Mesenchymal stem cell (in vitro differentiated cells and primary cell): Measurements from ENCODE around the gene DOCK2.

ENCODE experiments used
- DNase-seq: peaks from one replicate; pipeline ENCODE4 v3.0.0-alpha.2; 2013
- H2AFZ ChIP-seq: one replicate; pipeline ENCODE4 v1.6.1; 2013; ENCODE audit warnings: low read depth, mild to moderate bottlenecking, control low read depth, inconsistent platforms, low read length, moderate library complexity
- H2AK5ac ChIP-seq: 2 replicates; pipeline ENCODE4 v1.6.1; 2013; ENCODE audit warnings: low read length, moderate library complexity, mild to moderate bottlenecking, inconsistent platforms; ENCODE audit not compliant: severe bottlenecking
- H2BK120ac ChIP-seq: one replicate; pipeline ENCODE4 v1.6.1; 2013; ENCODE audit warnings: low read depth, mild to moderate bottlenecking, inconsistent platforms, low read length, moderate library complexity
- H2BK12ac ChIP-seq, 2 experiments: one replicate each; pipeline ENCODE4 v1.6.1; 2013; ENCODE audit warnings: inconsistent platforms in 2 of 2, low read length in 2 of 2, mild to moderate bottlenecking in 2 of 2, moderate library complexity in 2 of 2, control low read depth in 1 of 2
- H2BK15ac ChIP-seq: one replicate; pipeline ENCODE4 v1.6.1; 2013; ENCODE audit warnings: mild to moderate bottlenecking, low read depth, inconsistent platforms; ENCODE audit not compliant: poor library complexity, severe bottlenecking
- H2BK5ac ChIP-seq: 2 replicates; pipeline ENCODE4 v1.6.1; 2013; ENCODE audit warnings: low read depth, mild to moderate bottlenecking, low read length, control low read depth, inconsistent platforms; ENCODE audit not compliant: poor library complexity, severe bottlenecking
- H3K14ac ChIP-seq, 2 experiments: one replicate each; pipeline ENCODE4 v1.6.1; 2013; ENCODE audit warnings: inconsistent platforms in 2 of 2, low read length in 2 of 2, control low read depth in 1 of 2, mild to moderate bottlenecking in 1 of 2, moderate library complexity in 1 of 2
- H3K18ac ChIP-seq, 2 experiments: one replicate each; pipeline ENCODE4 v1.6.1; 2013; ENCODE audit warnings: inconsistent platforms in 2 of 2, low read length in 2 of 2, control low read depth in 1 of 2, low read depth in 1 of 2, mild to moderate bottlenecking in 1 of 2
- H3K23ac ChIP-seq, 2 experiments: one replicate each; pipeline ENCODE4 v1.6.1; 2013; ENCODE audit warnings: inconsistent platforms in 2 of 2, low read length in 2 of 2, mild to moderate bottlenecking in 2 of 2, moderate library complexity in 2 of 2, control low read depth in 1 of 2
- H3K27ac ChIP-seq: 2 replicates; pipeline ENCODE4 v1.5.1; 2013; ENCODE audit warnings: mild to moderate bottlenecking, moderate library complexity, low read length, control low read depth, inconsistent platforms; ENCODE audit not compliant: poor library complexity, severe bottlenecking
- H3K27me3 ChIP-seq, 2 experiments: 2 replicates each; pipeline versions ENCODE4 v1.6.1 to v1.7.0; 2013; ENCODE audit warnings: low read length in 2 of 2, mild to moderate bottlenecking in 2 of 2, moderate library complexity in 2 of 2, control low read depth in 1 of 2, inconsistent platforms in 1 of 2; ENCODE audit not compliant: control insufficient read depth in 1 of 2, insufficient read depth in 1 of 2
- H3K36me3 ChIP-seq, 2 experiments: 2 replicates each; pipeline versions ENCODE4 v1.6.1 to v1.7.0; 2013; ENCODE audit warnings: low read length in 2 of 2, control low read depth in 1 of 2, inconsistent platforms in 1 of 2, low read depth in 1 of 2, mild to moderate bottlenecking in 1 of 2; ENCODE audit not compliant: insufficient read depth in 2 of 2, control insufficient read depth in 1 of 2
- H3K4ac ChIP-seq, 2 experiments: one replicate each; pipeline ENCODE4 v1.6.1; 2013; ENCODE audit warnings: inconsistent platforms in 2 of 2, low read length in 2 of 2, mild to moderate bottlenecking in 2 of 2, moderate library complexity in 2 of 2, control low read depth in 1 of 2, low read depth in 1 of 2
- H3K4me1 ChIP-seq: 2 replicates; pipeline ENCODE4 v1.6.1; 2013; ENCODE audit warnings: low read depth, low read length, control low read depth; ENCODE audit not compliant: control insufficient read depth, insufficient read depth
- H3K4me2 ChIP-seq: 2 replicates; pipeline ENCODE4 v1.6.1; 2013; ENCODE audit warnings: low read length, mild to moderate bottlenecking, inconsistent platforms; ENCODE audit not compliant: poor library complexity, severe bottlenecking
- H3K4me3 ChIP-seq, 2 experiments: 2 replicates each; pipeline versions ENCODE4 v1.5.1 to v1.7.0; 2013; ENCODE audit warnings: low read length in 2 of 2, mild to moderate bottlenecking in 2 of 2, control low read depth in 1 of 2, low read depth in 1 of 2; ENCODE audit not compliant: insufficient read depth in 1 of 2
- H3K79me1 ChIP-seq: replicated peaks from 2 replicates; pipeline ENCODE4 v1.6.1; 2013; ENCODE audit warnings: mild to moderate bottlenecking, control low read depth, low read length, inconsistent platforms; ENCODE audit not compliant: poor library complexity, severe bottlenecking
- H3K9ac ChIP-seq: 2 replicates; pipeline ENCODE4 v1.7.0; 2013; ENCODE audit warnings: mild to moderate bottlenecking, low read length, moderate library complexity
- H3K9me3 ChIP-seq: 2 replicates; pipeline ENCODE4 v1.7.0; 2013; ENCODE audit warnings: mild to moderate bottlenecking, low read length; ENCODE audit not compliant: control insufficient read depth
- H4K8ac ChIP-seq: one replicate; pipeline ENCODE4 v1.6.1; 2013; ENCODE audit warnings: inconsistent platforms, mild to moderate bottlenecking, low read length, moderate library complexity
- H4K91ac ChIP-seq: one replicate; pipeline ENCODE4 v1.6.1; 2013; ENCODE audit warnings: mild to moderate bottlenecking, low read length, inconsistent platforms
- WGBS: methylation state at CpG from one replicate; pipeline ENCODE4 v1.1.7; 2013; ENCODE audit warnings: mixed read lengths; 5-methylcytosine and 5-hydroxymethylcytosine counted together

Gene DOCK2

DNA sequence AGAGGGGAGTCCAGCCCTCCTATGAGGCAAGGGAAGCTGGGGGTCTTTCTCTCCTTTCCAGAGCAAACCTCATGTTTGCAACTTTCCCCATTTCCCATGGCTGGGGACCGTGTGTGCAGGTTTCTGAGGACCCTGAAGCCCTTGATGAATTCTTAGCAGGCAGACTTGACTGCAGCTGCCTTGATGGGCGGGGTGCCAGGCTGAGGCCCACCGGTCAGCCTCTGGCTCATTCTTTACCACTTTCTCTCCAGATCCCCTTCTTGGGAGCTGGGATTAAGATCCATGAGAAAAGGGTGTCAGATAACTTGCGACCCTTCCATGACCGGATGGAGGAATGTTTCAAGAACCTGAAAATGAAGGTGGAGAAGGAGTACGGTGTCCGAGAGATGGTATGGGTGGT is 438.6 kb downstream of the DOCK2 start:
- H3K4me1 ChIP-seq: no peaks in the 10 kb centered on the region
- 87% methylated on average over 5 of the region's 7 CpGs for WGBS
- no peak overlapping the region for H2AK5ac ChIP-seq
- no peak overlapping the region for H3K18ac ChIP-seq
- no peak overlapping the region for H3K14ac ChIP-seq
- H2BK5ac ChIP-seq: no peak overlapping the region
- H3K27ac ChIP-seq: no peak overlapping the region
- no peak overlapping the region for H3K4me2 ChIP-seq
- no peak overlapping the region for H3K9ac ChIP-seq
- H4K8ac ChIP-seq: no peak overlapping the region
- no peak overlapping the region for H3K23ac ChIP-seq
- DNase-seq: no peak
- H3K4me3 ChIP-seq: no peak overlapping the region
- H3K9me3 ChIP-seq: no peaks in the 10 kb centered on the region
- peaks cover 0 to 20% of the 10 kb centered on the region in 2 experiments for H3K27me3 ChIP-seq
- H2AFZ ChIP-seq: no peak overlapping the region
- no peak overlapping the region for H2BK120ac ChIP-seq
- H3K79me1 ChIP-seq: no peaks in the 10 kb centered on the region
- no peak overlapping the region for H3K4ac ChIP-seq
- no peak overlapping the region for H2BK12ac ChIP-seq
- no peaks in the 10 kb centered on the region for H3K36me3 ChIP-seq
- H4K91ac ChIP-seq: no peak overlapping the region
- no peak overlapping the region for H2BK15ac ChIP-seq

DNA sequence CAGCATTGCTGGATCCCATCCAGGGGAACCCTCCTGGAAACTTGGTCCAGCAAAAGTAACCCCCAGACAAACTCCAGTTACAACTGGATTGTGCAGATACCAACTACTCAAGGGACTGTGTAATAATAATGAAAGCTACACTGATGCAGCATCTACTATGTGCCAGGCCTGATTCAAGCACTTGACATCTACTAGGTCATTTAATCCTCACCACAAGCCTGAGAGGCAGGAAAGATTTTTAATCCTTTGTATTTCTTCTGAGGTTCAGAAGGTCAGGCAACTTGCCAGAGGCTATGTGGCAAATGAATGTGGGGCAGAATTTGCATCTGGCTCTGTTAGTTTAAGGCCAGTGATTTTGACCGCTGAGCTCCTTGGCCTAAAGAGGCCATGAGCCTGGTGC is 439.1 kb downstream of the DOCK2 start:
- Histone ChIP-seq H3K4ac (no peak overlapping the region), H3K9me3 (no peaks in the 10 kb centered on the region), H2AK5ac (no peak overlapping the region), H4K91ac (no peak overlapping the region), H2AFZ (no peak overlapping the region), H3K18ac (no peak overlapping the region), H3K4me3 (no peak overlapping the region), H3K14ac (no peak overlapping the region), H3K27me3 (peaks cover 0 to 21% of the 10 kb centered on the region in 2 experiments), H3K36me3 (no peaks in the 10 kb centered on the region), H3K4me1 (no peaks in the 10 kb centered on the region), H2BK12ac (no peak overlapping the region), H3K4me2 (no peak overlapping the region), H3K9ac (no peak overlapping the region), H3K27ac (no peak overlapping the region), H4K8ac (no peak overlapping the region), H2BK5ac (no peak overlapping the region), H3K23ac (no peak overlapping the region), H2BK120ac (no peak overlapping the region), H2BK15ac (no peak overlapping the region), H3K79me1 (no peaks in the 10 kb centered on the region)
- WGBS: 100% methylated on average over 1 of the region's 1 CpG
- DNase-seq: no peak

GRCh38 chr5:170076739-170077138 is 439.7 kb downstream of the DOCK2 start:
- Histone ChIP-seq H2BK12ac (no peak overlapping the region), H3K9me3 (no peaks in the 10 kb centered on the region), H3K4ac (no peak overlapping the region), H3K27me3 (peaks cover 0 to 21% of the 10 kb centered on the region in 2 experiments), H3K4me2 (no peak overlapping the region), H3K36me3 (peaks cover 0 to 3% of the 10 kb centered on the region in 2 experiments), H3K27ac (no peak overlapping the region), H2BK120ac (no peak overlapping the region), H3K14ac (no peak overlapping the region), H3K4me3 (no peak overlapping the region), H2AFZ (no peak overlapping the region), H3K23ac (no peak overlapping the region), H3K4me1 (no peaks in the 10 kb centered on the region), H3K9ac (no peak overlapping the region), H2BK15ac (no peak overlapping the region), H2BK5ac (no peak overlapping the region), H4K8ac (no peak overlapping the region), H3K79me1 (no peaks in the 10 kb centered on the region), H4K91ac (no peak overlapping the region), H3K18ac (no peak overlapping the region), H2AK5ac (no peak overlapping the region)
- no peak for DNase-seq

DNA sequence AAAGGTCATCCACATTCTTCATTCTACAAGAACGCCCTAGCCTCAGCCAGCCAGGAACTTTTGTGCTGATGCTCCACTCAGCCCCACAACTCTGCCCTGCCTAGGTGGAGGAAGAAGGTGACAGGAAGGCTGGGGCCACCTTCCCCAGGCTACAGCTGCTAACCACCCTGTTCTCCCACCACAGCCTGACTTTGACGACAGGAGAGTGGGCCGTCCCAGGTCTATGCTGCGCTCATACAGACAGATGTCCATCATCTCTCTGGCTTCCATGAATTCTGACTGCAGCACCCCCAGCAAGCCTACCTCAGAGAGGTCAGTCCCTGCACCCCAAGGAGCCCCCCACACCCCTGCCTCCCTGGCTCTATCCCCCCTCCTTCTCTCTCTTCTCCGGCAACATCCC is 440.5 kb downstream of the DOCK2 start:
- Histone ChIP-seq H4K8ac (no peak overlapping the region), H3K4me3 (no peak overlapping the region), H3K4me1 (no peaks in the 10 kb centered on the region), H3K27me3 (peaks cover 0 to 21% of the 10 kb centered on the region in 2 experiments), H2BK12ac (peak overlapping the region in 1 of 2 experiments; percentile 9), H3K18ac (no peak overlapping the region), H2AK5ac (no peak overlapping the region), H3K27ac (no peak overlapping the region), H3K36me3 (peaks cover 0 to 3% of the 10 kb centered on the region in 2 experiments), H3K79me1 (no peaks in the 10 kb centered on the region), H3K4ac (no peak overlapping the region), H3K4me2 (no peak overlapping the region), H2BK120ac (no peak overlapping the region), H2BK5ac (no peak overlapping the region), H2AFZ (no peak overlapping the region), H3K9me3 (no peaks in the 10 kb centered on the region), H3K9ac (no peak overlapping the region), H2BK15ac (no peak overlapping the region), H3K14ac (no peak overlapping the region), H4K91ac (no peak overlapping the region), H3K23ac (no peak overlapping the region)
- WGBS: 95% methylated on average over 5 of the region's 5 CpGs
- DNase-seq: no peak
